CD14-positive monocyte (primary cell): ENCODE measurements around the gene AKT1. TPM values are rescaled to one million over a fixed set of nuclear protein-coding genes. Genes with fewer than 3 reads are reported as not detected.

Experiments
- DNase-seq, 3 donors: peaks; one replicate each; pipeline ENCODE4 v3.0.0-alpha.2; 2011 to 2022
- H2AFZ ChIP-seq: 2 replicates; pipeline ENCODE4 v1.6.0; 2012; ENCODE audit warnings: mild to moderate bottlenecking, low read depth, low read length, inconsistent platforms; ENCODE audit not compliant: insufficient read depth, poor library complexity, severe bottlenecking
- H3K27ac ChIP-seq, 2 donors: 1 replicate in 1 of 2; 2 replicates in 1 of 2; pipeline ENCODE4 v1.5.1; 2012 to 2013; ENCODE audit warnings: low read length in 2 of 2, control low read depth in 1 of 2, inconsistent platforms in 1 of 2, low read depth in 1 of 2, mild to moderate bottlenecking in 1 of 2
- H3K27me3 ChIP-seq, 2 donors: one replicate each; pipeline versions ENCODE4 v1.6.0 to v1.6.1; 2011 to 2013; ENCODE audit warnings: low read length in 2 of 2; ENCODE audit not compliant: control insufficient read depth in 2 of 2, insufficient read depth in 2 of 2
- H3K36me3 ChIP-seq, 2 donors: replicated peaks in 1 of 2; 1 replicate in 1 of 2; 2 replicates in 1 of 2; pipeline versions ENCODE4 v1.5.1 to v1.6.1; 2012 to 2013; ENCODE audit warnings: low read length in 2 of 2, control low read depth in 1 of 2, inconsistent platforms in 1 of 2, mild to moderate bottlenecking in 1 of 2; ENCODE audit not compliant: insufficient read depth in 2 of 2, control insufficient read depth in 1 of 2
- H3K4me1 ChIP-seq, 2 donors: 1 replicate in 1 of 2; 2 replicates in 1 of 2; pipeline versions ENCODE4 v1.5.1 to v1.6.1; 2012 to 2013; ENCODE audit warnings: low read length in 2 of 2, control low read depth in 1 of 2, inconsistent platforms in 1 of 2, mild to moderate bottlenecking in 1 of 2, moderate library complexity in 1 of 2; ENCODE audit not compliant: insufficient read depth in 2 of 2, control insufficient read depth in 1 of 2
- H3K4me2 ChIP-seq: replicated peaks from 2 replicates; pipeline ENCODE3; 2012; ENCODE audit warnings: low read length, moderate library complexity, mild to moderate bottlenecking; ENCODE audit not compliant: poor library complexity, severe bottlenecking; ENCODE audit errors: extremely low read depth
- H3K4me3 ChIP-seq, 3 experiments: fragments of 200-600 bp in 1 of 3; sonication (generic) in 1 of 3; replicated peaks in 1 of 3; 1 replicate in 2 of 3; 2 replicates in 1 of 3; pipeline ENCODE4 v1.5.1; 2011 to 2013; ENCODE audit warnings: low read length in 3 of 3, mild to moderate bottlenecking in 3 of 3, control low read depth in 2 of 3, low read depth in 2 of 3, inconsistent platforms in 1 of 3, moderate library complexity in 1 of 3
- H3K79me2 ChIP-seq: 2 replicates; pipeline ENCODE4 v1.6.0; 2012; ENCODE audit warnings: mild to moderate bottlenecking, control low read depth, inconsistent platforms, low read length, moderate library complexity; ENCODE audit not compliant: insufficient read depth
- H3K9ac ChIP-seq: 2 replicates; pipeline ENCODE4 v1.6.0; 2017; ENCODE audit warnings: low read length, mild to moderate bottlenecking; ENCODE audit not compliant: insufficient read depth, poor library complexity, severe bottlenecking
- H3K9me3 ChIP-seq, 2 donors: replicated peaks in 1 of 2; 1 replicate in 1 of 2; 2 replicates in 1 of 2; pipeline versions ENCODE4 v1.5.1 to v1.6.1; 2012 to 2013; ENCODE audit warnings: low read length in 2 of 2, control low read depth in 1 of 2; ENCODE audit not compliant: control insufficient read depth in 1 of 2, insufficient read depth in 1 of 2
- H4K20me1 ChIP-seq: 2 replicates; pipeline ENCODE4 v1.6.0; 2012; ENCODE audit warnings: mild to moderate bottlenecking, low read length, control low read depth, moderate library complexity; ENCODE audit not compliant: insufficient read depth
- H3K27ac Mint-ChIP-seq, 7 donors: one replicate each; pipeline ENCODE4 v1.8.0; 2020; ENCODE audit warnings: mild to moderate bottlenecking in 7 of 7, mixed read lengths in 7 of 7, moderate library complexity in 6 of 7, inconsistent platforms in 2 of 7
- H3K27me3 Mint-ChIP-seq, 3 donors: one replicate each; pipeline ENCODE4 v1.8.0; 2021 to 2022; ENCODE audit warnings: low read depth in 3 of 3, mild to moderate bottlenecking in 3 of 3, mixed read lengths in 3 of 3, moderate library complexity in 3 of 3, inconsistent platforms in 1 of 3
- H3K36me3 Mint-ChIP-seq, 2 donors: one replicate each; pipeline ENCODE4 v1.8.0; 2020; ENCODE audit warnings: mixed read lengths in 2 of 2, inconsistent platforms in 1 of 2, mild to moderate bottlenecking in 1 of 2
- H3K4me1 Mint-ChIP-seq: one replicate; pipeline ENCODE4 v1.8.0; 2020; ENCODE audit warnings: mild to moderate bottlenecking, mixed read lengths
- H3K4me3 Mint-ChIP-seq, 2 donors: one replicate each; pipeline ENCODE4 v1.8.0; 2020; ENCODE audit warnings: mild to moderate bottlenecking in 2 of 2, mixed read lengths in 2 of 2, moderate library complexity in 1 of 2
- H3K9me3 Mint-ChIP-seq, 7 donors: one replicate each; pipeline ENCODE4 v1.8.0; 2020 to 2022; ENCODE audit warnings: mixed read lengths in 7 of 7, mild to moderate bottlenecking in 6 of 7, moderate library complexity in 6 of 7, inconsistent platforms in 2 of 7
- WGBS: methylation state at CpG from one replicate; pipeline ENCODE4 v1.1.5; 2013; ENCODE audit warnings: missing lambda C conversion rate; ENCODE audit not compliant: insufficient coverage; 5-methylcytosine and 5-hydroxymethylcytosine counted together
- intact Hi-C, 2 donors: fragments of 100-400 bp; cut with micrococcal nuclease; formaldehyde crosslinking; loops; one replicate each; pipeline versions ENCODE4 v1.15.0 to v1.15.1; 2023
- polyA plus RNA-seq, 3 donors: library from polyadenylated mRNA; depleted of rRNA in 1 of 3; unstranded in 2 of 3; stranded (reverse) in 1 of 3; fragments of 300-500 nt in 2 of 3; fragments of >200 nt in 1 of 3; fragmentation: Illumina TruSeq in 2 of 3; gene quantifications; 1 replicate in 2 of 3; 2 replicates in 1 of 3; pipeline ENCODE4 v1.2.3, GENCODE V29; 2012 to 2021
- TF ChIP-seq, protein P1 (sequence below): fragments of 200-600 bp; IDR thresholded peaks from one replicate; pipeline ENCODE4 v1.8.0; 2022; ENCODE audit warnings: antibody characterized with exemption, mild to moderate bottlenecking

Gene AKT1
- polyA plus RNA-seq, 3 donors = 7.2 to 180 (median 26.4) TPM

- Histone ChIP-seq H3K9ac (no peak overlapping the region), H4K20me1 (peaks cover 13% of the 10 kb centered on the region), H3K27ac (no peak overlapping the region), H3K4me2 (no peak overlapping the region), H3K79me2 (peaks cover 15% of the 10 kb centered on the region), H3K27me3 (peaks cover 0 to 34% of the 10 kb centered on the region in 2 donors), H3K9me3 (no peaks in the 10 kb centered on the region), H3K36me3 (no peaks in the 10 kb centered on the region), H3K4me3 (no peak overlapping the region), H2AFZ (no peak overlapping the region), H3K4me1 (peaks cover 37 to 44% of the 10 kb centered on the region in 2 donors)
- H3K4me3 Mint-ChIP-seq = peak overlapping the region; percentile 8 to 73
- H3K27me3 Mint-ChIP-seq = peaks cover 21 to 58% (median 32%) of the 10 kb centered on the region in 3 donors
- WGBS = 85% methylated on average over 12 of the region's 16 CpGs
- H3K9me3 Mint-ChIP-seq = peaks cover 0 to 2% (median 0%) of the 10 kb centered on the region in 7 donors
- DNase-seq = no peak
- peaks cover 0 to 5% of the 10 kb centered on the region in 2 donors for H3K36me3 Mint-ChIP-seq
- intact Hi-C loops = loop anchor here in 1 of 2 donors (5.0 to 10.0 kb wide), 2 partner anchors 76 to 186 kb away; partner anchors contain the start of genes ADSS1 and CLBA1
- peak overlapping the region in 1 of 7 donors; percentile 39 for H3K27ac Mint-ChIP-seq
- TF ChIP-seq, protein P1, sequence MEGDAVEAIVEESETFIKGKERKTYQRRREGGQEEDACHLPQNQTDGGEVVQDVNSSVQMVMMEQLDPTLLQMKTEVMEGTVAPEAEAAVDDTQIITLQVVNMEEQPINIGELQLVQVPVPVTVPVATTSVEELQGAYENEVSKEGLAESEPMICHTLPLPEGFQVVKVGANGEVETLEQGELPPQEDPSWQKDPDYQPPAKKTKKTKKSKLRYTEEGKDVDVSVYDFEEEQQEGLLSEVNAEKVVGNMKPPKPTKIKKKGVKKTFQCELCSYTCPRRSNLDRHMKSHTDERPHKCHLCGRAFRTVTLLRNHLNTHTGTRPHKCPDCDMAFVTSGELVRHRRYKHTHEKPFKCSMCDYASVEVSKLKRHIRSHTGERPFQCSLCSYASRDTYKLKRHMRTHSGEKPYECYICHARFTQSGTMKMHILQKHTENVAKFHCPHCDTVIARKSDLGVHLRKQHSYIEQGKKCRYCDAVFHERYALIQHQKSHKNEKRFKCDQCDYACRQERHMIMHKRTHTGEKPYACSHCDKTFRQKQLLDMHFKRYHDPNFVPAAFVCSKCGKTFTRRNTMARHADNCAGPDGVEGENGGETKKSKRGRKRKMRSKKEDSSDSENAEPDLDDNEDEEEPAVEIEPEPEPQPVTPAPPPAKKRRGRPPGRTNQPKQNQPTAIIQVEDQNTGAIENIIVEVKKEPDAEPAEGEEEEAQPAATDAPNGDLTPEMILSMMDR = no peak
- peaks cover 41% of the 10 kb centered on the region for H3K4me1 Mint-ChIP-seq
Observed at GRCh38 chr14:104798300-104799243, 3.0 kb upstream of the AKT1 start.

GRCh38 chr14:104797115-104798044, 1.8 kb upstream of the AKT1 start:
- no peak overlapping the region for H3K27ac Mint-ChIP-seq
- no peak overlapping the region for H3K4me3 Mint-ChIP-seq
- TF ChIP-seq, protein P1 = no peak
- peaks cover 0 to 12% of the 10 kb centered on the region in 2 donors for H3K36me3 Mint-ChIP-seq
- Histone ChIP-seq H3K4me2 (no peak overlapping the region), H3K4me3 (no peak overlapping the region), H3K27me3 (peaks cover 0 to 32% of the 10 kb centered on the region in 2 donors), H2AFZ (no peak overlapping the region), H3K27ac (no peak overlapping the region), H3K9ac (no peak overlapping the region), H3K9me3 (no peaks in the 10 kb centered on the region), H3K79me2 (peaks cover 27% of the 10 kb centered on the region), H4K20me1 (peaks cover 25% of the 10 kb centered on the region), H3K4me1 (peaks cover 44 to 56% of the 10 kb centered on the region in 2 donors), H3K36me3 (no peaks in the 10 kb centered on the region)
- peaks cover 21 to 52% (median 30%) of the 10 kb centered on the region in 3 donors for H3K27me3 Mint-ChIP-seq
- WGBS = 60% methylated on average over 17 of the region's 18 CpGs
- intact Hi-C loops = loop anchor here in 1 of 2 donors (5.0 to 10.0 kb wide), 2 partner anchors 75 to 187 kb away; partner anchors contain the start of genes ADSS1 and CLBA1
- H3K9me3 Mint-ChIP-seq = peaks cover 0 to 2% (median 0%) of the 10 kb centered on the region in 7 donors
- peaks cover 50% of the 10 kb centered on the region for H3K4me1 Mint-ChIP-seq
- no peak for DNase-seq
